ENCODE results near the gene TBC1D17.
A peak's percentile ranks its signal among the peaks of the same experiment; 100 is the strongest.

The TBC1D17 gene

GRCh38 chr19:49877020-49877878, at the start of gene TBC1D17, which contains the start of gene AKT1S1:
TBC1D17 (plus strand) TSS chr19:49877702; CDS start chr19:49877724, 22 bp downstream.
AKT1S1 (minus strand) TSS chr19:49877355; CDS start chr19:49873295, 4,060 bp downstream.
- DNase-seq: peak; percentile 95 to 96

- no peak for DNase-seq
These were observed 48.3 kb upstream of the TBC1D17 start for GRCh38 chr19:49829200-49829599.

- DNase-seq: no peak
These were observed 47.8 kb upstream of the TBC1D17 start for GRCh38 chr19:49829721-49830120.

GRCh38 chr19:49830766-49831165, 46.7 kb upstream of the TBC1D17 start:
- no peak for DNase-seq

GRCh38 chr19:49831592-49831991, 45.9 kb upstream of the TBC1D17 start:
- no peak for DNase-seq

GRCh38 chr19:49832556-49832955, 44.9 kb upstream of the TBC1D17 start:
- no peak for DNase-seq

GRCh38 chr19:49833599-49833998, 43.9 kb upstream of the TBC1D17 start:
- DNase-seq: no peak

- DNase-seq: no peak
These were observed 41.9 kb upstream of the TBC1D17 start for GRCh38 chr19:49835562-49835961.

- no peak for DNase-seq
These were observed 41.1 kb upstream of the TBC1D17 start for GRCh38 chr19:49836176-49837008.

GRCh38 chr19:49837009-49837310, 40.5 kb upstream of the TBC1D17 start:
- no peak for DNase-seq

- no peak for DNase-seq
These were observed 40.1 kb upstream of the TBC1D17 start for GRCh38 chr19:49837425-49837824.

GRCh38 chr19:49838885-49839588, 38.5 kb upstream of the TBC1D17 start:
- no peak for DNase-seq

GRCh38 chr19:49839713-49840112, 37.8 kb upstream of the TBC1D17 start:
- DNase-seq: no peak

- no peak for DNase-seq
These were observed 37.2 kb upstream of the TBC1D17 start for GRCh38 chr19:49840321-49840720.

- DNase-seq: no peak
These were observed 36.7 kb upstream of the TBC1D17 start for GRCh38 chr19:49840736-49841249.

GRCh38 chr19:49843265-49843664, 34.2 kb upstream of the TBC1D17 start:
- no peak for DNase-seq

GRCh38 chr19:49844138-49845095, 33.1 kb upstream of the TBC1D17 start:
- DNase-seq: no peak

GRCh38 chr19:49845414-49845813, 32.1 kb upstream of the TBC1D17 start:
- no peak for DNase-seq

GRCh38 chr19:49846408-49846807, 31.1 kb upstream of the TBC1D17 start:
- DNase-seq: no peak

GRCh38 chr19:49847731-49848696, 29.5 kb upstream of the TBC1D17 start:
- DNase-seq: no peak

GRCh38 chr19:49848938-49849337, 28.6 kb upstream of the TBC1D17 start:
- no peak for DNase-seq
